Loucy (cell line): ENCODE measurements around the gene PLA2G2F.

Experiments
- H2AFZ ChIP-seq: fragments of 200-600 bp; sonication (generic); 2 replicates; pipeline ENCODE4 v1.6.0; 2016; ENCODE audit warnings: antibody characterized with exemption, mild to moderate bottlenecking, low read length, moderate library complexity
- H3F3A ChIP-seq: fragments of 200-600 bp; 2 replicates; pipeline ENCODE4 v1.6.0; 2016; ENCODE audit warnings: antibody characterized with exemption, low read depth, mild to moderate bottlenecking
- H3K27me3 ChIP-seq: fragments of 200-600 bp; sonication (generic); 2 replicates; pipeline ENCODE4 v1.6.1; 2014; ENCODE audit warnings: low read length, mild to moderate bottlenecking; ENCODE audit not compliant: insufficient read depth, poor library complexity, severe bottlenecking
- H3K36me3 ChIP-seq: fragments of 200-600 bp; sonication (generic); 2 replicates; pipeline ENCODE4 v1.6.1; 2016; ENCODE audit warnings: low read length; ENCODE audit not compliant: insufficient read depth
- H3K4me1 ChIP-seq: fragments of 200-600 bp; sonication (generic); 2 replicates; pipeline ENCODE4 v1.5.1; 2014; ENCODE audit warnings: low read length, mild to moderate bottlenecking; ENCODE audit not compliant: insufficient read depth, poor library complexity, severe bottlenecking
- H3K4me2 ChIP-seq: fragments of 200-600 bp; sonication (generic); 2 replicates; pipeline ENCODE4 v1.6.0; 2014; ENCODE audit warnings: antibody characterized with exemption, low read length, low read depth, mild to moderate bottlenecking; ENCODE audit not compliant: poor library complexity, severe bottlenecking
- H3K4me3 ChIP-seq: fragments of 200-600 bp; sonication (generic); 2 replicates; pipeline ENCODE4 v1.5.1; 2014; ENCODE audit warnings: low read length, mild to moderate bottlenecking, mixed read lengths; ENCODE audit not compliant: poor library complexity, severe bottlenecking
- H3K79me2 ChIP-seq: fragments of 200-600 bp; sonication (generic); 2 replicates; pipeline ENCODE4 v1.6.1; 2014; ENCODE audit warnings: low read length; ENCODE audit not compliant: insufficient read depth
- H3K9ac ChIP-seq: fragments of 200-600 bp; sonication (generic); 2 replicates; pipeline ENCODE4 v1.6.0; 2014; ENCODE audit warnings: mild to moderate bottlenecking, low read depth, low read length, moderate library complexity; ENCODE audit not compliant: poor library complexity, severe bottlenecking
- H3K9me2 ChIP-seq: fragments of 200-600 bp; sonication (generic); replicated peaks from 2 replicates; pipeline ENCODE4 v1.6.1; 2016; ENCODE audit warnings: low read depth, low read length, mixed read lengths
- H3K9me3 ChIP-seq: fragments of 200-600 bp; sonication (generic); 2 replicates; pipeline ENCODE4 v1.6.1; 2014; ENCODE audit warnings: mild to moderate bottlenecking, antibody characterized with exemption, low read length, low read depth; ENCODE audit not compliant: insufficient read depth
- H4K20me1 ChIP-seq: fragments of 200-600 bp; sonication (generic); 2 replicates; pipeline ENCODE4 v1.6.0; 2014; ENCODE audit warnings: antibody characterized with exemption, low read length, mild to moderate bottlenecking; ENCODE audit not compliant: insufficient read depth, poor library complexity, severe bottlenecking
- EZH2phosphoT487 ChIP-seq: fragments of 200-600 bp; IDR thresholded peaks from 2 replicates; pipeline ENCODE4 v1.6.1; 2018; ENCODE audit warnings: antibody characterized with exemption, mild to moderate bottlenecking, moderate library complexity, borderline replicate concordance
- TF ChIP-seq, protein P1 (sequence below): fragments of 200-600 bp; sonication (generic); conservative IDR thresholded peaks from 2 replicates; pipeline ENCODE4 v1.5.1; 2014; ENCODE audit warnings: mild to moderate bottlenecking, antibody characterized with exemption, low read length

Gene PLA2G2F

DNA sequence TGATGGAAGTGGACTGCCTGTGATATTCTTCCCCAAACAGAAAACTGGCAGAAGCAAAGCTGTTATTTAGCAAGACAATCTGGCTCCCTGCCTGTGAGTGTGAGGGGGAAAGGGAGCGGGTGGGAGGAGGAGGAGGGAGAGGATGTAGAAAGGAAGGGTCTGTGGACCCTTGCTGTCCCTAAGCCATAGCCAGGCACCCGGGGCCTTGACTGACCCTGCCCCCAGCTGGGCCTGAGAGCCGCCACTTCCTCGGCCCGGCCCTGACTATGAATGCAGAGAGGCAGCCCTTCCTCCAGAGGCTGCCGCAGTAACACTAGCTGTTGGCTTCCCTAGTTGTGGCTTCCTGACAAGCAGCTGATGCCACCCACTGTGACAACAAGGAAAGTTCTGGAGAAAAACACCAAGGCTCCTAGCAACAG lies 13.9 kb downstream of the PLA2G2F start:
- TF ChIP-seq, protein P1, sequence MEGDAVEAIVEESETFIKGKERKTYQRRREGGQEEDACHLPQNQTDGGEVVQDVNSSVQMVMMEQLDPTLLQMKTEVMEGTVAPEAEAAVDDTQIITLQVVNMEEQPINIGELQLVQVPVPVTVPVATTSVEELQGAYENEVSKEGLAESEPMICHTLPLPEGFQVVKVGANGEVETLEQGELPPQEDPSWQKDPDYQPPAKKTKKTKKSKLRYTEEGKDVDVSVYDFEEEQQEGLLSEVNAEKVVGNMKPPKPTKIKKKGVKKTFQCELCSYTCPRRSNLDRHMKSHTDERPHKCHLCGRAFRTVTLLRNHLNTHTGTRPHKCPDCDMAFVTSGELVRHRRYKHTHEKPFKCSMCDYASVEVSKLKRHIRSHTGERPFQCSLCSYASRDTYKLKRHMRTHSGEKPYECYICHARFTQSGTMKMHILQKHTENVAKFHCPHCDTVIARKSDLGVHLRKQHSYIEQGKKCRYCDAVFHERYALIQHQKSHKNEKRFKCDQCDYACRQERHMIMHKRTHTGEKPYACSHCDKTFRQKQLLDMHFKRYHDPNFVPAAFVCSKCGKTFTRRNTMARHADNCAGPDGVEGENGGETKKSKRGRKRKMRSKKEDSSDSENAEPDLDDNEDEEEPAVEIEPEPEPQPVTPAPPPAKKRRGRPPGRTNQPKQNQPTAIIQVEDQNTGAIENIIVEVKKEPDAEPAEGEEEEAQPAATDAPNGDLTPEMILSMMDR: no peak
- TF ChIP-seq EZH2phosphoT487: no peak
- Histone ChIP-seq H3K27me3 (no peaks in the 10 kb centered on the region), H4K20me1 (no peaks in the 10 kb centered on the region), H3K4me1 (peaks cover 4% of the 10 kb centered on the region), H2AFZ (no peak overlapping the region), H3K36me3 (no peaks in the 10 kb centered on the region), H3K9me3 (no peaks in the 10 kb centered on the region), H3K79me2 (no peaks in the 10 kb centered on the region), H3K9me2 (no peaks in the 10 kb centered on the region), H3K4me2 (no peak overlapping the region), H3F3A (no peaks in the 10 kb centered on the region), H3K9ac (no peak overlapping the region), H3K4me3 (no peak overlapping the region)

DNA sequence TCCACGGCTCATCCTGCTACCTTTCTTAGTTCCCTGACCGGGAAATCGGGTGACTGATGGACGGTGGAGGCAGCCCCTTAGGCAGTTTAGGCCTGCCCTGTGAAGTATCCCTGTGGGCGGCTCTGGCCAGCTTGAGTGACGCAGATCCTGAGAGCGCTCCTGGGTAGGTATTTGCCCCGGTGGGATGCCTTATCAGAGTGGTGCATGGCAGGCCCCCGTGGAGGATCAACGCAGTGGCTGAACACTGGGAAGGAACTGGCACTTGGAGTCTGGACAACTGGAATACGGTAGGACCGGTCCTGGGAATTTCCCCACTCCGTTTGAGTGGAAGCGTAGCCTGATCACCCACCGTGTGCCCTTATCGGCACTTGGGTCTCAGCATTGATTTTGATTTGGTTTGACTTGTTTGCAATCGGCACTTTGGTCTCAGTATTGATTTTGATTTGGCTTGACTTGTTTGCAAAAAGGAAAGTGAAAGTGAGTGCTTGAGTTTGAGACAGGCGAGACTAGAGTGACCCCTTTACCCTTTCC lies 15.2 kb downstream of the PLA2G2F start:
- H3K79me2 ChIP-seq: no peaks in the 10 kb centered on the region
- no peaks in the 10 kb centered on the region for H3K36me3 ChIP-seq
- H3K9me3 ChIP-seq: peaks cover 5% of the 10 kb centered on the region; the same call in 1 of the 2 replicates
- H3F3A ChIP-seq: no peaks in the 10 kb centered on the region
- TF ChIP-seq EZH2phosphoT487: no peak
- TF ChIP-seq, protein P1: no peak
- H3K4me2 ChIP-seq: no peak overlapping the region
- H2AFZ ChIP-seq: no peak overlapping the region
- no peaks in the 10 kb centered on the region for H3K27me3 ChIP-seq
- no peaks in the 10 kb centered on the region for H4K20me1 ChIP-seq
- no peak overlapping the region for H3K9ac ChIP-seq
- H3K4me1 ChIP-seq: peaks cover 4% of the 10 kb centered on the region
- H3K4me3 ChIP-seq: no peak overlapping the region
- H3K9me2 ChIP-seq: no peaks in the 10 kb centered on the region

DNA sequence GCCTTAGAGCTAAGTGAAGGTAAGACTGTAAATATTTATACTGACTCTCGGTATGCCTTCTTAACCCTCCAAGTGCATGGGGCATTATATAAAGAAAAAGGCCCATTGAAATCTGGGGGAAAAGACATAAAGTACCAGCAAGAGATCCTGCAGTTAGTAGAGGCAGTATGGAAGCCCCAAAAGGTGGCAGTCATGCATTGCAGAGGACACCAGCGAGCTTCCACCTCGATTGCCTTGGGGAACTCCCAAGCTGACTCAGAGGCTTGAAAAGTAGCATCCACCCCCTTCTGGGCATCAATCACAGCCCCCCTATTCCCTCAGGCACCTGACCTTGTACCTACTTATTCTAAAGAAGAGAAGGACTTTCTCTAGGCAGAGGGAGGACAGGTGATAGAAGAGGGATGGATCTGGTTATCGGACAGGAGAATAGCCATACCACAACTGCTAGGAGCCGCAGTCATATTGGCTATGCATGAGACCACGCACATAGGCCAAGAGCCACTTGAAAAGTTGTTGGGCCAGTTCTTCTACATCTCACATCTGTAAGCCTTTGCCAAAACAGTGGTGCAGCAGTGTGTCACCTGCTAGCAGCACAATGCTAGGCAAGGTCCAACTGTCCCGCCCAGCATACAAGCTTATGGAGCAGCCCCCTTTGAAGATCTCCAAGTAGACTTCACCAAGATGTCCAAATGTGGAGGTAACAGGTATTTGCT lies 19.4 kb downstream of the PLA2G2F start:
- Histone ChIP-seq H3K27me3 (no peaks in the 10 kb centered on the region), H4K20me1 (no peaks in the 10 kb centered on the region), H3K4me1 (no peaks in the 10 kb centered on the region), H3K36me3 (no peaks in the 10 kb centered on the region), H2AFZ (no peak overlapping the region), H3K9me3 (peaks cover 17% of the 10 kb centered on the region; the same call in 1 of the 2 replicates), H3K4me2 (no peak overlapping the region), H3K79me2 (no peaks in the 10 kb centered on the region), H3F3A (no peaks in the 10 kb centered on the region), H3K4me3 (no peak overlapping the region), H3K9ac (no peak overlapping the region), H3K9me2 (no peaks in the 10 kb centered on the region)
- TF ChIP-seq, protein P1: no peak
- TF ChIP-seq EZH2phosphoT487: no peak
